Mammary epithelial cell (primary cell): ENCODE data around the gene PIP4K2A.

Experiments
- CTCF ChIP-seq, 2 donors: IDR thresholded peaks in 1 of 2; conservative IDR thresholded peaks in 1 of 2; 2 replicates each; pipeline ENCODE4 v1.5.1; 2011 to 2012; ENCODE audit warnings: inconsistent platforms in 2 of 2, low read length in 2 of 2, mild to moderate bottlenecking in 2 of 2, control low read depth in 1 of 2, low read depth in 1 of 2; ENCODE audit not compliant: insufficient read depth in 1 of 2; ENCODE audit errors: extremely low read depth in 1 of 2
- EZH2 ChIP-seq: IDR thresholded peaks from 2 replicates; pipeline ENCODE4 v1.6.1; 2012; ENCODE audit warnings: low read length, inconsistent platforms, borderline replicate concordance

DNA sequence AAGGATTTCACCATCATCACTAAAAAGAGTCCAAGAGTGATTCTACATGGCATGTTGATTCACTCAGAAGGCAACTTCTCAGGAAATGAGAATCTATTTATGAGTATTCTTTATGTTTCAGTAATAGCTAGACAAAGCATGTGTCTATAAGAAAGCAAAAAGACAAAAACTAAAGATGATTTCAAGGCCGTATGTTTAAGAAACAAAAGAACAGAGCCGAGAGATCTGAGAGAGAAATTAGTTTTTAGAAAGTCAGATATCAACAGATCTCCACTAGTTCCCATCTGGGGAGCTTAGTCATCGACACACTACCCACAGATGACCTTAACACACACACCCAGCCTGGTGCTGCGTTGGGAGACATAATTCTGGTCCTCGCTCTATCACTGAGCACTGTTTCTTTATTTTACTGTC lies 21.0 kb downstream of the PIP4K2A start:
- TF ChIP-seq CTCF (conservative IDR thresholded peaks at IDR 0.05 in 1 of 2, IDR thresholded peaks at IDR 0.05 in 1 of 2; ENCODE audit: extremely low read depth in 1 of 2, insufficient read depth in 1 of 2, low read depth in 1 of 2, low read length in 2 of 2) (no peak), EZH2 (no peak)
